ENCODE data around the gene DIP2A. TPM values are rescaled to one million over a fixed set of nuclear protein-coding genes. Genes with fewer than 3 reads are reported as not detected.

Gene DIP2A
- total RNA-seq, 1 donor, result 26.5 TPM

- no peak overlapping the region for H3K4me3 ChIP-seq (ENCODE audit: low read depth, low read length)
- TF ChIP-seq CTCF (IDR thresholded peaks at IDR 0.05; ENCODE audit: insufficient read depth, low read length), result no peak
- DNase-seq (ENCODE audit: low read depth), result no peak
Observed at GRCh38 chr21:46437511-46437910, 21.2 kb upstream of the DIP2A start.

GRCh38 chr21:46438241-46438640, 20.4 kb upstream of the DIP2A start:
- H3K4me3 ChIP-seq (ENCODE audit: low read depth, low read length), result no peak overlapping the region
- no peak for TF ChIP-seq CTCF (IDR thresholded peaks at IDR 0.05; ENCODE audit: insufficient read depth, low read length)
- DNase-seq (ENCODE audit: low read depth), result no peak

- H3K4me3 ChIP-seq (ENCODE audit: low read depth, low read length), result no peak overlapping the region
- DNase-seq (ENCODE audit: low read depth), result no peak
- no peak for TF ChIP-seq CTCF (IDR thresholded peaks at IDR 0.05; ENCODE audit: insufficient read depth, low read length)
Observed at GRCh38 chr21:46439906-46440305, 18.8 kb upstream of the DIP2A start.

GRCh38 chr21:46441331-46441730, 17.4 kb upstream of the DIP2A start:
- no peak overlapping the region for H3K4me3 ChIP-seq (ENCODE audit: low read depth, low read length)
- DNase-seq (ENCODE audit: low read depth), result no peak
- TF ChIP-seq CTCF (IDR thresholded peaks at IDR 0.05; ENCODE audit: insufficient read depth, low read length), result no peak

GRCh38 chr21:46441961-46442498, 16.7 kb upstream of the DIP2A start:
- H3K4me3 ChIP-seq (ENCODE audit: low read depth, low read length), result no peak overlapping the region
- no peak for TF ChIP-seq CTCF (IDR thresholded peaks at IDR 0.05; ENCODE audit: insufficient read depth, low read length)
- DNase-seq (ENCODE audit: low read depth), result no peak

GRCh38 chr21:46442938-46443337, 15.8 kb upstream of the DIP2A start:
- no peak for DNase-seq (ENCODE audit: low read depth)
- H3K4me3 ChIP-seq (ENCODE audit: low read depth, low read length), result no peak overlapping the region
- no peak for TF ChIP-seq CTCF (IDR thresholded peaks at IDR 0.05; ENCODE audit: insufficient read depth, low read length)

- no peak overlapping the region for H3K4me3 ChIP-seq (ENCODE audit: low read depth, low read length)
- no peak for TF ChIP-seq CTCF (IDR thresholded peaks at IDR 0.05; ENCODE audit: insufficient read depth, low read length)
- DNase-seq (ENCODE audit: low read depth), result no peak
Observed at GRCh38 chr21:46443910-46444309, 14.8 kb upstream of the DIP2A start.

All from fibroblast of the aortic adventitia (primary cell).